Sigmoid colon (tissue), 7 donors: ENCODE data around the gene FTO. TPM values are rescaled to one million over a fixed set of nuclear protein-coding genes. Genes with fewer than 3 reads are reported as not detected.

Source experiments
- DNase-seq: peaks from one replicate; pipeline ENCODE4 v3.0.0-alpha.2; 2019
- H3K27ac ChIP-seq, 4 donors: fragments of 200-600 bp; sonication (generic); one replicate each; pipeline ENCODE4 v1.5.1; 2016 to 2019; ENCODE audit warnings: mild to moderate bottlenecking in 1 of 4
- H3K27me3 ChIP-seq, 3 donors: fragments of 200-600 bp; sonication (generic); one replicate each; pipeline ENCODE4 v1.5.1; 2019; ENCODE audit warnings: mild to moderate bottlenecking in 1 of 3
- H3K36me3 ChIP-seq, 4 donors: fragments of 200-600 bp; sonication (generic); one replicate each; pipeline ENCODE4 v1.5.1; 2016 to 2019
- H3K4me1 ChIP-seq, 4 donors: fragments of 200-600 bp; sonication (generic); one replicate each; pipeline ENCODE4 v1.5.1; 2017 to 2019
- H3K4me3 ChIP-seq, 4 donors: fragments of 200-600 bp; sonication (generic); one replicate each; pipeline ENCODE4 v1.5.1; 2017 to 2019; ENCODE audit warnings: mild to moderate bottlenecking in 2 of 4, moderate library complexity in 1 of 4
- H3K9me3 ChIP-seq, 4 donors: fragments of 200-600 bp in 3 of 4; sonication (generic) in 3 of 4; one replicate each; pipeline versions ENCODE4 v1.5.1 to v1.6.1; 2013 to 2019
- EP300 ChIP-seq, 4 donors: sonication (generic); formaldehyde crosslinking; IDR thresholded peaks; one replicate each; pipeline ENCODE4 v1.6.1; 2017; ENCODE audit warnings: antibody characterized with exemption in 4 of 4
- POLR2A ChIP-seq, 2 donors: fragments of 450-650 bp; IDR thresholded peaks; one replicate each; pipeline ENCODE4 v1.6.1; 2016; ENCODE audit warnings: antibody characterized with exemption in 2 of 2, mild to moderate bottlenecking in 2 of 2, moderate library complexity in 2 of 2
- POLR2AphosphoS5 ChIP-seq, 4 donors: sonication (generic); formaldehyde crosslinking; IDR thresholded peaks; one replicate each; pipeline ENCODE4 v1.6.1; 2017; ENCODE audit warnings: antibody characterized with exemption in 4 of 4
- WGBS, 2 donors: extraction: QIAGEN DNeasy Blood & Tissue Kit; methylation state at CpG; one replicate each; pipeline ENCODE4 v1.1.7; 2013; 5-methylcytosine and 5-hydroxymethylcytosine counted together
- intact Hi-C: fragments of 100-400 bp; cut with DNase I; formaldehyde crosslinking; loops from one replicate; pipeline ENCODE4 v1.15.1; 2023
- polyA plus RNA-seq, 3 donors: library from polyadenylated mRNA; stranded (reverse); fragments of 200-250 nt; gene quantifications; one replicate each; pipeline ENCODE4 v1.2.3, GENCODE V29; 2013
- total RNA-seq, 4 donors: library from RNA; depleted of rRNA; stranded (reverse); fragments of >200 nt; gene quantifications; one replicate each; pipeline ENCODE4 v1.1.0, GENCODE V29; 2016
- TF ChIP-seq, protein P1 (sequence below), 4 experiments: fragments of 450-650 bp in 3 of 4; fragments of 200-600 bp in 1 of 4; IDR thresholded peaks; one replicate each; pipeline ENCODE4 v1.5.1; 2016 to 2019; ENCODE audit warnings: antibody characterized with exemption in 4 of 4, mild to moderate bottlenecking in 3 of 4, moderate library complexity in 2 of 4
- donor health status: healthy with polysubstance abuse.
- donor health status: Bipolar disorder and iron deficiency.
- donor health status: healthy.

The FTO gene
- total and polyA plus RNA-seq, 7 donors = 9.9 to 97.2 (median 77.8) TPM

DNA sequence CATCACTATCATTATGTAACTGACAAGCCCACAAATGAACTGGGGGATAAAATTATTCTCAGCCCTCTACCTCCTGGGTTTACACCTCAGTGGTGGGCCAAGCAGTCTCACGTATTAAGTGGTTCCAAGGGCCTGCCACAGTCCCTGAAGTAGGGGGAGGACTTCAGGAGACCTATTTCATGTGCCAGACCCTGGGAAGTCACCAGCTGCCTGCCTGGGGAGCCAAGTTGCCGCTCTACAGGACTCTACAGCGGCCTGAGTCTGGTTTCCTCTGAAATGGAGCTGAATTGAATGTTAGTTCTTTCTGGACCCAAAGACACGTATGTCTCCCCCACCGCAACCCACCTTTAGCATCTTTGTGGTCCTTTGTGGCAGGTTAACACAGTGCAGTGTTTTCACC lies 395.7 kb downstream of the FTO start:
- Histone ChIP-seq H3K4me3 (no peak overlapping the region), H3K36me3 (no peaks in the 10 kb centered on the region), H3K27me3 (no peaks in the 10 kb centered on the region), H3K9me3 (peaks cover 0 to 2% (median 0%) of the 10 kb centered on the region in 4 donors), H3K27ac (no peak overlapping the region), H3K4me1 (no peaks in the 10 kb centered on the region)
- DNase-seq = no peak
- no peak for TF ChIP-seq EP300 (IDR thresholded peaks at IDR 0.05)
- TF ChIP-seq, protein P1, sequence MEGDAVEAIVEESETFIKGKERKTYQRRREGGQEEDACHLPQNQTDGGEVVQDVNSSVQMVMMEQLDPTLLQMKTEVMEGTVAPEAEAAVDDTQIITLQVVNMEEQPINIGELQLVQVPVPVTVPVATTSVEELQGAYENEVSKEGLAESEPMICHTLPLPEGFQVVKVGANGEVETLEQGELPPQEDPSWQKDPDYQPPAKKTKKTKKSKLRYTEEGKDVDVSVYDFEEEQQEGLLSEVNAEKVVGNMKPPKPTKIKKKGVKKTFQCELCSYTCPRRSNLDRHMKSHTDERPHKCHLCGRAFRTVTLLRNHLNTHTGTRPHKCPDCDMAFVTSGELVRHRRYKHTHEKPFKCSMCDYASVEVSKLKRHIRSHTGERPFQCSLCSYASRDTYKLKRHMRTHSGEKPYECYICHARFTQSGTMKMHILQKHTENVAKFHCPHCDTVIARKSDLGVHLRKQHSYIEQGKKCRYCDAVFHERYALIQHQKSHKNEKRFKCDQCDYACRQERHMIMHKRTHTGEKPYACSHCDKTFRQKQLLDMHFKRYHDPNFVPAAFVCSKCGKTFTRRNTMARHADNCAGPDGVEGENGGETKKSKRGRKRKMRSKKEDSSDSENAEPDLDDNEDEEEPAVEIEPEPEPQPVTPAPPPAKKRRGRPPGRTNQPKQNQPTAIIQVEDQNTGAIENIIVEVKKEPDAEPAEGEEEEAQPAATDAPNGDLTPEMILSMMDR (IDR thresholded peaks at IDR 0.05) = no peak
- WGBS, 2 donors = 86 to 89% methylated on average over 5 of the region's 5 CpGs
- intact Hi-C loops = no loop called here

DNA sequence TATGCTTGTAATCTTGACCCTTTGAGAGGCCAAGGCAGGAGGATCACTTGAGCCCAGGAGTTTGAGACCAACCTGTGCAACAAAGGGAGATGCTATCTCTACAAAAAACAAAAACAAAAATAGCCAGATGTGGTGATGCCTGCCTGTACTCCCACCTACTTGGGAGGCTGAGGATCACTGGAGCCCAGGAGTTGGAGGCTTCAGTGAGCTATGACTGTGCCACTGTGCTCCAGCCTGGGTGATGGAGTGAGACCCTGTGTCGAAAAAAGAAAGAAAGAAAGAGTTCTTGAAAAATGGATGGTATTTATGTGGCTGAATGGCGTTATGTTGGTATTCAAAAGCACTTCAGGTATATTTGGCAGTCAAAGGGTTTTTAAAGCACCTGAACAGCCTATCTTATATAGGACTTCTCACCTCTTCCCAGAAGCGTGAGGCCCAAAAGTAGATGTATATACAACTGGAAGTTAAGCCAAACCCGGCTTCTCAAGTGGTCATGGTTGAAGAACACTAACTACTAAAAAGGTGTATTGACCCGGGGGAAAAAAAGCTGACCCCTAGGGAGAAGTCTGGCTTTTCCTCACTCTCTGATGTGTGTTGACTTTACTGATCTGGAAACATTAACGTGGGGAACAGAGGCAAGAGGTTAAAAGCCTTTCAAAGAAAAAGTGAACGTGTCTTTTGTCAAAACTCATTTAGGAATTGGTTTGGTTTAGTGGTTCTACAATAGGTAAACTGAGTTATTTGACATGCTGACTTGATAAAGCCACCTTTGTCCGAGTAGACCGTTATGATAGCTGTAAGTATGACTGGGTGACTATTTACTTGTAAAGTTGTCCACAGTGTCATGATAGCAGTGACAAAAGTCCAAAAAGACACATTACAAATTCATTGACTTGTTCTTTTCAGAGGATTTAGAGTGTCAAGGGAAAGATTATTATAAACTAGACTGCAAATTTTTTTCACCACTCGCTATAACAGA lies 399.2 kb downstream of the FTO start:
- H3K27me3 ChIP-seq = no peaks in the 10 kb centered on the region
- no peak overlapping the region for H3K27ac ChIP-seq
- TF ChIP-seq, protein P1 (IDR thresholded peaks at IDR 0.05) = no peak
- TF ChIP-seq POLR2A (IDR thresholded peaks at IDR 0.05) = no peak
- TF ChIP-seq EP300 (IDR thresholded peaks at IDR 0.05) = no peak
- no peak for TF ChIP-seq POLR2AphosphoS5 (IDR thresholded peaks at IDR 0.05)
- no peaks in the 10 kb centered on the region for H3K4me1 ChIP-seq
- intact Hi-C loops = no loop called here
- H3K9me3 ChIP-seq = peaks cover 0 to 2% (median 0%) of the 10 kb centered on the region in 4 donors
- H3K36me3 ChIP-seq = no peaks in the 10 kb centered on the region
- no peak overlapping the region for H3K4me3 ChIP-seq
- WGBS, 2 donors = 83 to 89% methylated on average over 10 of the region's 10 CpGs
- no peak for DNase-seq

DNA sequence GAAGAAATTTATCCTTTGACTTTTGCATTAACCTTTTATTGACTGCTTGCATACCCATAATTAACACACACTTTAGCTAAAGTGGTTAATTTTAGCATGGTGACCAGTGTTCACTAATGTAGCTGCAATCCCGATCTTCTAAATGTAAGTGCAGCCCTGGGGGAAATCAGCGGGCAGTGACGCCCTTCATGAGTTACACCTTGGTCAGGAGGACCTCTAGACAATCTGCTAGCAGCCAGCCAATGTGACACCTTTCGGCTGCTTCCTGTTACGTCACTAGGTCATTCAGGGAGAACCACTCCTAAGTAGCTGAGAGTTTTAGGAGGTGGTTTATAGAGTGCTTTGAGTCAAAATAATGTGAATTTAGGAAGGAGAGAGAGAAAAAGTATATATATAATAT lies 402.1 kb downstream of the FTO start:
- 95 to 96% methylated on average over 5 of the region's 5 CpGs for WGBS, 2 donors
- no peak overlapping the region for H3K4me3 ChIP-seq
- H3K27ac ChIP-seq = no peak overlapping the region
- H3K4me1 ChIP-seq = no peaks in the 10 kb centered on the region
- no peak for TF ChIP-seq EP300 (IDR thresholded peaks at IDR 0.05)
- no peak for TF ChIP-seq POLR2A (IDR thresholded peaks at IDR 0.05)
- no peak for TF ChIP-seq POLR2AphosphoS5 (IDR thresholded peaks at IDR 0.05)
- TF ChIP-seq, protein P1 (IDR thresholded peaks at IDR 0.05) = no peak
- no peak for DNase-seq
- H3K27me3 ChIP-seq = no peaks in the 10 kb centered on the region
- H3K36me3 ChIP-seq = no peaks in the 10 kb centered on the region
- intact Hi-C loops = no loop called here
- H3K9me3 ChIP-seq = no peaks in the 10 kb centered on the region

DNA sequence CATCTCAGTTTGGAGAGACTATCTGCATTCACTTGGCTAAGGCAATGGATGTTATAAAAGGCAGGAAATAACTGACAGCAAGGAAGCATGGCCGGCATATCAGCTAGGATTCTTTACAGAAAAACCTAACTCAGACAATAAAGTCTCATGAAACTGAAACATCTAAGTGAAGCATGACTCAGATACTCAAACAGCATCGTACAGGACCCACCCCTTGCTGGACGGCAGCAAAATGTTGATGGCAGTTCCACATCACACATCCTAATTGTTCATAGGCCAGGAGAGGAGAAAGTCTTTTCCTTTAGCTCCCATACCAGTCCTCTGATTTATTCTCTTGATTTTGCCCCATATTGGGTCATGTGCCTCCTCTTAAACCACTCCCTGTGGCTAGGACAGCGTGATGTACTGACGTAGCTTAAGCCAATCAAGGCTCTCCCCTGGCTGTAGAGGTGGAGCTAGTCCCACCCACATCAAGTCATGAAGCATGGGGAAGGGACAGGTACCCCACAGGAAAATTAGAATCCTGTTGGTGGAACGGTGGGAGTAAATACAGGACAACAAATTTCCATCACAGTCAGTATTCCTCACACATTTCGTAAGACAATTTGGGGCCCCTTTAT lies 403.7 kb downstream of the FTO start:
- H3K9me3 ChIP-seq = no peaks in the 10 kb centered on the region
- H3K4me3 ChIP-seq = no peak overlapping the region
- no peaks in the 10 kb centered on the region for H3K27me3 ChIP-seq
- H3K27ac ChIP-seq = no peak overlapping the region
- peaks cover 0 to 13% (median 6%) of the 10 kb centered on the region in 4 donors for H3K36me3 ChIP-seq
- no peak for DNase-seq
- intact Hi-C loops = no loop called here
- no peaks in the 10 kb centered on the region for H3K4me1 ChIP-seq
- 82 to 86% methylated on average over 7 of the region's 7 CpGs for WGBS, 2 donors
- no peak for TF ChIP-seq POLR2A (IDR thresholded peaks at IDR 0.05)
- no peak for TF ChIP-seq POLR2AphosphoS5 (IDR thresholded peaks at IDR 0.05)
- TF ChIP-seq, protein P1 (IDR thresholded peaks at IDR 0.05) = no peak
- no peak for TF ChIP-seq EP300 (IDR thresholded peaks at IDR 0.05)
